Mucosa of gallbladder (tissue), 1 donor: ENCODE data around the gene TMX2. TPM values are rescaled to one million over a fixed set of nuclear protein-coding genes. Genes with fewer than 3 reads are reported as not detected.

Source experiments
- DNase-seq: peaks from one replicate; pipeline ENCODE4 v3.0.0-alpha.2; 2020; ENCODE audit warnings: low spot score
- total RNA-seq: library from RNA; stranded (reverse); gene quantifications from one replicate; pipeline ENCODE4 v1.2.1, GENCODE V29; 2021
- donor health status: DM: no; HTN: no; CAD: no.

TMX2 gene
- total RNA-seq, 1 donor from 2014 or later: 72.3 TPM

DNA sequence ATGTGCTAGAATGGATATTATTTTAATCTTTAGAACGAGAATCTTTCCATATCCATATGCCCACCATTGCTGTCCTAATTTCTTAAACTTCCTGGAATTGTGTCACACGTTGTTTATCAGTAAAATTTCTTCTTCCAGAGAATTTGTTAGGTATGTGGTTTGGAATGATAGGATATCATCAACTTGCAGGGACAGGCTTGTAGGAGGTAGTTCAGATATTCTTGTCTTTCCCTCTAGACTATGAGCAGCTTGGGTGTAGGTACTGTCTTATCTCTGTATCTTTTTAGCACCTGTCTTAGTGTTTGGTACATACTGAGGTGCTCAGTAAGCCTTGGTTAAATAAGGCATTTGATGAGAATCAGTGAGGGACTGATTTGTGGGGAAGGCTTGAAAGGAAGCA lies 52.6 kb downstream of the TMX2 start:
- no peak for DNase-seq

- DNase-seq: no peak
Measured at GRCh38 chr11:57770793-57771192, 58.4 kb downstream of the TMX2 start.

DNA sequence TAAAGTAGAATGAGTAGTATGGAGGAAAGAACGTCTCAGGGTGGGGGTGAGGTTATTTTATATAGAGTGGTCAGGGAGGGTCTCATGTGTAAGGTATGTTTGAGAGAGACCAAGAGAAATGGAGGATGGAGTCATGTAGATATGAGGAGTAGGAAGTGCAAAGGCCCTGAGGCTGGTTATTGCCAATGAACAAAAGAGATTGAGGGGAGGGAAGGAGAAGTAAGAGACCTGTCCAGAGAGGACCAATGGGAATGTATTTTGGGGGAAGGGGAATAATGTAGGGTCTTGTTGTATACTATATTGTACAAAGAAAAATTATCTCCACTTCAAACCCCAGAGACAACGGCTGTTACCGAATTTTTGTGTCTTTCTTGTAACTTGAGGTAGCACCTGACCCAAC lies 59.0 kb downstream of the TMX2 start:
- no peak for DNase-seq

- DNase-seq: no peak
Measured at GRCh38 chr11:57772562-57772961, 60.2 kb downstream of the TMX2 start.

DNA sequence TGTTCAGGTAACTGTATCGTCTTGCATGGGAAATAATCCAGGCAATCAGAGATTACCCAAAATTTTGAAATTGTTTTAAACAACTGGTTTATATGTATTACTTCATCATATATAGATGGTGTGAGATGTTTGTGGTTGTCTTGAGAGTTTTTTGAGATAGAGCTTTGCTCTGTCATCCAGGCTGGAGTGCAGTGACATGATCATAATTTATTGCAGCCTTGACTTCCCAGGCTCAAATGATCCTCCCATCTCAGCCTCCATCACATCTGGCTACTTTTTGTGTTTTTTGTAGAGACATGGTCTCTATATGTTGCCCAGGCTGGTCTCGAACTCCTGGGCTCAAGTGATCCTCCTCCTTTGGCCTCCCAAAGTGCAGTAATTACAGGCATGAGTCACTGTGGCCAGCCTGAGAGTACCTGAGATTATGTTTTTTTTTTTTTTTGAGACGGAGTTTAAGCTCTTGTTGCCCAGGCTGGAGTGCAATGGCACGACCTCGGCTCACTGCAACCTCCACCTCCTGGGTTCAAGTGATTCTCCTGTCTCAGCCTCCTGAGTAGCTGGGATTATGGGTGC lies 60.7 kb downstream of the TMX2 start:
- DNase-seq: no peak

DNA sequence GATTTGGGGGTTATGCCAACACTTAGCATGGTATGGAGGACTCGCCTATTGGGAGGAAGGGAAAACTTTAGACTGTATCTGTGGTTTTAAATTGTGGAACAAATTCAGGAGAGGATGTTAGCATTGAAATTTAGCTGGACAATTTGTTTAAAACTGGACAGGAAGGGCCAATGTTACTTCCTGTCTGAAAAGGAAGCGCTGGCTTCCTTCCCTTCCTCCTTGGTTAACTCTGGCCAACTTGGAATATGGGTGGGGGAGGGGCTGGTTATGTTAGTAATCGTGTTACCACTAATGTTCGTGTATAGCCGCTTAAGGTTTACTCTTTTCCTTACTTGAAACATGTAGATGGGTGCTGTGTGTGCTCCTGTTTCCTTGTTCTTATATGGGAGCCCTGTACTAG lies 63.1 kb downstream of the TMX2 start:
- DNase-seq: no peak

DNA sequence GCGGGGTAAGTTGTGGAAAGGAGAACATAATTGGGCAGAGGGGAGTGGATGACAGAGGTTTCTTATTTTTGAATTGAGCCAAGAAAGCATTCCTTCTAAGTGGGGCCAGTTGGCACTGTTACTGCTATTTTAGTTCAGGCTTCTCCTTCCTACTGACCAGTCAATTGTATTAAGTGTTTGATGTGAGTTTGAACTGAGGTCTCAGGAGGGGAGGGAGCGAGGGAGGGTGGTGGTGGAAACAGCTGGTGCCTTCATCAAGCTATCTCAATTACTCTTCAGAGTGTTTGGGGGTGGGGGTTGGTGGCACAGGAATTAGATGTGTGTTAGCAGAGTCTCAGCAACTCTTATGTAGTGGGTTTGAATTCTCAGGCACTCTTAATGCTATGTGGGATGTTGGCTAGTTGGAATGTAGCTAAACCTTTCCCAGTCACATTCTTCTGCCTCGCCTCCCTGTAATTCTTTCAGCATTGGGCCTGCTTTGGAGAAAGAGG lies 63.7 kb downstream of the TMX2 start:
- no peak for DNase-seq

- no peak for DNase-seq
Measured at GRCh38 chr11:57776577-57777210, 64.3 kb downstream of the TMX2 start.

DNA sequence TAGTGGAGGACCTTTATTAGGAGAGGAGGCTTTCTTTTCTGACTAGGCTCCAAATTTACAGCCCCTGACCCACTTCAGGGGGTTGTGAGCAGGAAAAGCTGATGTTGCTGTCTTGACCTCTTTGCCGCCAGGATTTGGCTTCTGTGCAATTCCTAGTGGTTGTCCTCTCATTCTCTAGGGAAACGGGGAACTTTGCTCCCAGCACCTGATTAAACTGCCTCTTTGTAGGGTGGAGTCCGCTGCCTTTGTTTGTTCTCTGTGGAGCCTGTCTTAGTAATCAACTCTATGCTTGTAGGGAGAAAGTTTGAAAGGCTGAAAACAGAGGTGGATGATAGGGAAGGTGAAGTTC lies 65.5 kb downstream of the TMX2 start:
- peak; percentile 82 for DNase-seq

DNA sequence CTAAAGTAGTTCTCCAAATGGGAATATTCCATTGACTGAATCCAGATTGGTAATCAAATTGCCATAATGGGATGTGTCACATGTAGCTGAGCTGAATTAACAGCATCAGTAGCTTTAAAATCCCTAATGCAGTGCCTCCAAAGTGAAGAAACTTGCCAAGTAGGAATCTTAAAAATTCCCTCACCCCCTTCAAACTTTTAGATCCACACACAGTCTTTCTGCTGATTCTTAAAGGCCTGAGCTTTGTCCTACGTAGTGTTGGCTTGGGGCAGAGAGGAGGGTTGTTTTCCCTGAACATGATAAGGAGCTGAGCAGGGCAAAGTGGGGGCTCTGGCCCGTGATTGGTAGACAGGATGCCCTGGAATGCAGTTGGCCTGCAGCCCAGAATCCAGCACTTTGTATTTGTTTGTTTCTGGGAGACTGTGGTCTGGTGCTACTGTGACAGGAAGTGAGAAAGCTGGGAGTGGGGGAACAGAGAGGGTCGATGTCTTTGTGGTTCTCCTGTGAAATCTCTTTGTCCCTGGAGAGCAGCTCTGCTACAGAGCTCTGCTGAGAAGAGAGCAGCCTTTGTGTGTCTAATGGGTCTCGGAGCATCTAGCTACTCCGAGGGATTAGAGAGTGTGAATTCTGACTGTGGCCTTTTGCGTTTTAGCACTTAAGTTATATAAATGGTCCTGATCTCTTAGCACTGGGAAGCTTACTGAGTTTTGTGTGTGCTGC lies 66.1 kb downstream of the TMX2 start:
- DNase-seq: peak; percentile 95

DNA sequence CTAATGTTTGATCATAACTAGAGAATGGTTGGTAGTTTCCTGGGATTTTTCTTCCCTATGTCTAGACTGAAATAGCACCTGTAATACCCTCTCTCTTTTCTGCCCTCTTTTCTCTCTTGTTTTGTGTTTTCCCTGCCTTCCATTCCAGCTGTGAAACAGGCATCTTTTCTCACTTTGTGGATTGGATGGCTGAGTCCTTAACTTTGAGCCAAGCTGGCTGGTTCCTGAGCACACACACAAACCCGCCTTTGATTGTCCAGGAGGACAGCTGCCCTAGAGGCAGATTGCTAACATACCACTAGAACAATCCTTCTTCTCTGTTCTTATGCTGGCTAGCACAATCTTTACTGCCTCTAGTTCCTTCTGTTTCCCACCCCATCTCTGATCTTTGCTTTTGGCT lies 66.9 kb downstream of the TMX2 start:
- peak; percentile 35 for DNase-seq

GRCh38 chr11:57781529-57781943 lies 69.1 kb downstream of the TMX2 start:
- peak; percentile 73 for DNase-seq

GRCh38 chr11:57785072-57785471 lies 72.7 kb downstream of the TMX2 start:
- DNase-seq: no peak

- no peak for DNase-seq
Measured at GRCh38 chr11:57786436-57786835, 74.0 kb downstream of the TMX2 start.

- no peak for DNase-seq
Measured at GRCh38 chr11:57787006-57787604, 74.7 kb downstream of the TMX2 start.

GRCh38 chr11:57787920-57788702 lies 75.7 kb downstream of the TMX2 start:
- no peak for DNase-seq

DNA sequence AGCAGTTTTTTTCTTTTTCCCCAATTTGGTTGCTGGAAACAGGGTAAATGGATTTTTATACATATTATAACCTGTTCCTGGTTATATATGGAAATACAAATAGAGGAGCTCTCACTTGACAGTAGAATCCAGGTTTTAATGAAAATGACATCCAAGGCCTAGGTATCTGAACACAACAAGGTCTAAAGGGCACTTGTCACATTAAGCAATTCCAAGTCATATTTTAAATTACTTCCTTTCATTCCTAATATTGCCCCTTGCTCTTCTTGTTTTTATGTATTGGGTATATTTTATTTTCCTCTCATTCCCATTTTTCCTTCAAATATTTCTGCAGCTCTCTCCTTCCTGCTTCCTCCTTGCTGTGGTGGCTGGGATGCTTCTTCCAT lies 76.3 kb downstream of the TMX2 start:
- DNase-seq: no peak

Other genes starting within 250 kb of the TMX2 start
- 89.5 TPM for gene SLC43A1, start 196.9 kb upstream of the TMX2 start, total RNA-seq
- gene TIMM10, start 181.8 kb upstream of the TMX2 start, total RNA-seq: 31.2 TPM
- not detected for gene SMTNL1, start 175.0 kb upstream of the TMX2 start, total RNA-seq
- 71.9 TPM for gene UBE2L6, start 144.9 kb upstream of the TMX2 start, total RNA-seq
- gene SERPING1, start 114.9 kb upstream of the TMX2 start, total RNA-seq: 614 TPM
- 1.9 TPM for gene YPEL4, start 62.7 kb upstream of the TMX2 start, total RNA-seq
- 10.3 TPM for gene CLP1, start 54.8 kb upstream of the TMX2 start, total RNA-seq
- gene ZDHHC5, start 44.5 kb upstream of the TMX2 start, total RNA-seq: 60.7 TPM
- gene MED19, start 378 bp upstream of the TMX2 start, total RNA-seq: 15.6 TPM
- 120 TPM for gene SELENOH, start 28.9 kb downstream of the TMX2 start, total RNA-seq
- gene BTBD18, start 39.2 kb downstream of the TMX2 start, total RNA-seq: not detected
- 238 TPM for gene CTNND1, start 49.2 kb downstream of the TMX2 start, total RNA-seq